Upper lobe of left lung (tissue), 6 donors: ENCODE results near the gene CCL3. TPM values are rescaled to one million over a fixed set of nuclear protein-coding genes. Genes with fewer than 3 reads are reported as not detected.
"Not testable (repeated sequence)": the region's sequence is repeated elsewhere in the genome, so short reads cannot be mapped to it uniquely, and the experiment has no call there.

Source experiments
- ATAC-seq, 2 donors: fragments of 200-7000 bp; cut with Tn5 transposase; one replicate each; pipeline ENCODE4 v1.9.1; 2022; ENCODE audit warnings: mild to moderate bottlenecking in 2 of 2, moderate library complexity in 2 of 2; ENCODE audit not compliant: low FRiP score in 2 of 2
- DNase-seq, 2 donors: peaks; one replicate each; pipeline ENCODE4 v3.0.0-alpha.2; 2019 to 2020
- H3K27ac ChIP-seq, 4 donors: fragments of 200-600 bp; sonication (generic); one replicate each; pipeline ENCODE4 v1.5.1; 2016 to 2019
- H3K27me3 ChIP-seq, 4 donors: fragments of 200-600 bp; sonication (generic); one replicate each; pipeline ENCODE4 v1.5.1; 2017 to 2019
- H3K36me3 ChIP-seq, 4 donors: fragments of 200-600 bp; sonication (generic); one replicate each; pipeline ENCODE4 v1.5.1; 2016 to 2019
- H3K4me1 ChIP-seq, 4 donors: fragments of 200-600 bp; sonication (generic); one replicate each; pipeline ENCODE4 v1.5.1; 2018 to 2019
- H3K4me3 ChIP-seq, 4 donors: fragments of 200-600 bp; sonication (generic); one replicate each; pipeline ENCODE4 v1.5.1; 2017 to 2019; ENCODE audit warnings: mild to moderate bottlenecking in 2 of 4, moderate library complexity in 1 of 4
- H3K9me3 ChIP-seq, 4 donors: fragments of 200-600 bp; sonication (generic); one replicate each; pipeline ENCODE4 v1.5.1; 2018 to 2019
- CTCF ChIP-seq, 6 experiments: fragments of 450-650 bp in 4 of 6; fragments of 200-600 bp in 2 of 6; sonication (generic) in 2 of 6; IDR thresholded peaks; one replicate each; pipeline ENCODE4 v1.5.1; 2016 to 2019; ENCODE audit warnings: antibody characterized with exemption in 6 of 6
- EP300 ChIP-seq, 4 donors: sonication (generic); formaldehyde crosslinking; IDR thresholded peaks; one replicate each; pipeline ENCODE4 v1.5.1; 2017; ENCODE audit warnings: antibody characterized with exemption in 4 of 4, control low read depth in 2 of 4
- POLR2A ChIP-seq, 4 donors: fragments of 450-650 bp; IDR thresholded peaks; one replicate each; pipeline ENCODE4 v1.5.1; 2016 to 2017; ENCODE audit warnings: antibody characterized with exemption in 4 of 4, mild to moderate bottlenecking in 2 of 4
- POLR2AphosphoS5 ChIP-seq, 2 donors: sonication (generic); formaldehyde crosslinking; IDR thresholded peaks; one replicate each; pipeline ENCODE4 v1.5.1; 2017; ENCODE audit warnings: antibody characterized with exemption in 2 of 2
- WGBS, 2 donors: methylation state at CpG; one replicate each; pipeline ENCODE4 v1.1.5; 2017 to 2018; 5-methylcytosine and 5-hydroxymethylcytosine counted together
- total RNA-seq, 6 donors: library from RNA; depleted of rRNA in 4 of 6; stranded (reverse); fragments of >200 nt in 4 of 6; gene quantifications; one replicate each; pipeline versions ENCODE4 v1.1.0 to v1.2.1, GENCODE V29; 2016 to 2021
- donor health status: DM: no; HTN: no; CAD: no; lungs with moderate emphysema.
- donor health status: DM: no; HTN: yes; CAD: no; lungs with severe emphysema.

Gene CCL3
- total RNA-seq, 6 donors from 2014 or later: 0.55 to 24.9 (median 2.9) TPM

GRCh38 chr17:36105781-36106492 lies 16.0 kb upstream of the CCL3 start:
- ATAC-seq (no peak), DNase-seq (no peak)
- Histone ChIP-seq H3K4me3 (no peak overlapping the region), H3K4me1 (peaks cover 2 to 10% (median 5%) of the 10 kb centered on the region in 4 donors), H3K27me3 (no peaks in the 10 kb centered on the region), H3K27ac (peak overlapping the region in 3 of 4 donors; percentile 18 to 56 (median 30)), H3K36me3 (no peaks in the 10 kb centered on the region), H3K9me3 (no peaks in the 10 kb centered on the region)
- 73 to 78% methylated on average over 5 of the region's 5 CpGs for WGBS, 2 donors
- TF ChIP-seq CTCF (IDR thresholded peaks at IDR 0.05) (no peak), POLR2AphosphoS5 (IDR thresholded peaks at IDR 0.05) (no peak), EP300 (IDR thresholded peaks at IDR 0.05) (no peak), POLR2A (IDR thresholded peaks at IDR 0.05) (no peak)

GRCh38 chr17:36104701-36105181 lies 14.8 kb upstream of the CCL3 start:
- no peaks in the 10 kb centered on the region for H3K9me3 ChIP-seq
- DNase-seq: no peak
- no peaks in the 10 kb centered on the region for H3K27me3 ChIP-seq
- H3K36me3 ChIP-seq: no peaks in the 10 kb centered on the region
- H3K4me1 ChIP-seq: peaks cover 2 to 10% (median 5%) of the 10 kb centered on the region in 4 donors
- ATAC-seq: no peak
- peak overlapping the region in 3 of 4 donors; percentile 18 to 56 (median 35) for H3K27ac ChIP-seq
- H3K4me3 ChIP-seq: peak overlapping the region in 2 of 4 donors; percentile 5 to 26
- TF ChIP-seq POLR2A (IDR thresholded peaks at IDR 0.05) (no peak), EP300 (IDR thresholded peaks at IDR 0.05) (no peak), CTCF (IDR thresholded peaks at IDR 0.05) (no peak), POLR2AphosphoS5 (IDR thresholded peaks at IDR 0.05) (no peak)
- 24 to 43% methylated on average over 4 of the region's 4 CpGs for WGBS, 2 donors

GRCh38 chr17:36104246-36104645 lies 14.3 kb upstream of the CCL3 start:
- not testable (repeated sequence) for H3K27me3 ChIP-seq, DNase-seq, H3K9me3 ChIP-seq, ATAC-seq, H3K36me3 ChIP-seq
- Histone ChIP-seq H3K4me3 (peak overlapping the region in 1 of 4 donors; percentile 26), H3K27ac (peak overlapping the region in 2 of 4 donors; percentile 35 to 56), H3K4me1 (peaks cover 2 to 10% (median 5%) of the 10 kb centered on the region in 4 donors)
- WGBS, 2 donors: 56 to 60% methylated on average over 7 of the region's 7 CpGs

GRCh38 chr17:36103401-36103975 lies 13.5 kb upstream of the CCL3 start, which contains the start of gene CCL4:
CCL4 (plus strand) TSS chr17:36103827; CDS start chr17:36103906, 79 bp downstream.
- ATAC-seq (peak; percentile 44 to 87), DNase-seq (peak in 1 of 2 donors; percentile 44)
- not testable (repeated sequence) for H3K9me3 ChIP-seq, H3K27me3 ChIP-seq, H3K36me3 ChIP-seq
- peak in 1 of 4 donors; percentile 19 for TF ChIP-seq POLR2A (IDR thresholded peaks at IDR 0.05)
- TF ChIP-seq POLR2AphosphoS5 (IDR thresholded peaks at IDR 0.05): peak in 1 of 2 donors; percentile 26
- WGBS, 2 donors: 57 to 66% methylated on average over 6 of the region's 6 CpGs
- Histone ChIP-seq H3K4me1 (peaks cover 2 to 10% (median 5%) of the 10 kb centered on the region in 4 donors), H3K4me3 (peak within 1 kb of the TSS in 2 of 4 donors; percentile 7 to 26), H3K27ac (peak within 1 kb of the TSS in 3 of 4 donors; percentile 18 to 56 (median 35))

- H3K4me1 ChIP-seq, ATAC-seq, H3K4me3 ChIP-seq, H3K27ac ChIP-seq, H3K9me3 ChIP-seq, DNase-seq, H3K36me3 ChIP-seq, H3K27me3 ChIP-seq: not testable (repeated sequence)
- WGBS, 2 donors: 81 to 100% methylated on average over 1 of the region's 1 CpG
Observed at GRCh38 chr17:36099004-36099403, 9.1 kb upstream of the CCL3 start.

- ATAC-seq (no peak), DNase-seq (no peak)
- Histone ChIP-seq H3K9me3 (no peaks in the 10 kb centered on the region), H3K36me3 (no peaks in the 10 kb centered on the region), H3K4me1 (peaks cover 0 to 2% (median 0%) of the 10 kb centered on the region in 4 donors), H3K4me3 (no peak overlapping the region), H3K27ac (no peak overlapping the region), H3K27me3 (no peaks in the 10 kb centered on the region)
- 94 to 95% methylated on average over 1 of the region's 1 CpG for WGBS, 2 donors
- TF ChIP-seq EP300 (IDR thresholded peaks at IDR 0.05) (no peak), POLR2AphosphoS5 (IDR thresholded peaks at IDR 0.05) (no peak), POLR2A (IDR thresholded peaks at IDR 0.05) (no peak), CTCF (IDR thresholded peaks at IDR 0.05) (no peak)
Observed at GRCh38 chr17:36095992-36096391, 6.0 kb upstream of the CCL3 start.
